SHP77 treated with DMSO at 0.1 percent for 48 hours (cell line): Measurements from ENCODE around the gene ALK.

ENCODE experiments used
- DNase-seq: peaks from one replicate; lab custom pipeline; 2025; lab: John Stamatoyannopoulos, UW

The ALK gene

GRCh38 chr2:29902356-29902755 lies 19.0 kb downstream of the ALK start:
- DNase-seq = no peak

GRCh38 chr2:29900971-29901633 lies 20.3 kb downstream of the ALK start:
- DNase-seq = no peak

DNA sequence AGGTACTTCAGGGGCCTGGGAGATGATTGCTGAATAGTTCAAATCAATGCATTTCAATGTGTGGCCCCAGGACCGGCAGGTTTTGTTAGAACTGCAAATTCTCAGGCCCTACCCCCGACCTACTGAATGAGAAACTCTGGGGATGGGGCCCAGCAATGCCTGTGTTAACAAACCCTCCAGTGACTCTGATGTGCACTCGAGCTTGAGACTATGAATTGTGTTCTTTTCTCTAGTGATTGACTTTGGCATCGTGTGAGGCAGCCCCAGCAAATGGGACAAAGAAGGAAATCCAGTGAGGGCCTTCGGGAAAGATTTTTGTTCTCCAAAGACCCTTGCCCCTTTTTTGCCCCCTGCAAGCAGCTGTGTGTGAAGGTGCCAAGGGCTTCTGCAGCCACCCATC lies 22.4 kb downstream of the ALK start:
- DNase-seq = no peak

DNA sequence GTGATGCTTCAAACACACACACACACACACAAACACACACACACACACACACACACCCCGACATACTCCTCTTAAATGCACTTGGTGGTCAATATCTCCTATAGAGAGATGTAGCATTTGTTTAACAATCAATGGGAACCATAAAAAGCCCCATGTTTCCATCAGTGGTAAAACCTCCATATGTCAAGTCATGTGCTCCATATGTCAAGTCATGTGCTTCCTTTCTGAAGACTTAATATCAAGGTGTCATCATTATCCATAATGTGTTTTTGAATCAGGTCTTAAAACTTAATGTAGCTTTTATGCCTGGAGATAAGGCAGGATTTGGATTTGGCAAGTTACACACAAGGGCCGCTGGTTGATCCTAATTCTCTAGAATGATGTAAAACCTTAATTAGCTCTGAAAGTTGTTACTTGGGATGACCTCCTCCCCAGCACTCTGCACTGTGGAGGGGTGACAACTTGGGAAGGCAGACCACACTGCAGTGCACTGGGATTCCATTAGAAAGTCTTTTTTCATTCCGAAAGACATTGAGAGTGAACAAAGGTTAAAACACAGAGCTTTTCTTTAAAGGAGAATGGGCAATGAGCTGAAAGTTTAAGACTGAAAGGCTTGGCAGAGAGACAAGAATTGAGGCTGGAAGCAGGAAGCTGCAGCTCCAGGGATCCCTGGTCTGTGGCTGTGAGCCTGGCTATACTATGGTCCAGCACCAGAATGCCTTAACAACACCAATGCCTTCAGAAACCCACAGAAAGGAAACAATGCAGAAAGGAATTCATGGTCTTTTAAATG lies 26.4 kb downstream of the ALK start:
- no peak for DNase-seq

DNA sequence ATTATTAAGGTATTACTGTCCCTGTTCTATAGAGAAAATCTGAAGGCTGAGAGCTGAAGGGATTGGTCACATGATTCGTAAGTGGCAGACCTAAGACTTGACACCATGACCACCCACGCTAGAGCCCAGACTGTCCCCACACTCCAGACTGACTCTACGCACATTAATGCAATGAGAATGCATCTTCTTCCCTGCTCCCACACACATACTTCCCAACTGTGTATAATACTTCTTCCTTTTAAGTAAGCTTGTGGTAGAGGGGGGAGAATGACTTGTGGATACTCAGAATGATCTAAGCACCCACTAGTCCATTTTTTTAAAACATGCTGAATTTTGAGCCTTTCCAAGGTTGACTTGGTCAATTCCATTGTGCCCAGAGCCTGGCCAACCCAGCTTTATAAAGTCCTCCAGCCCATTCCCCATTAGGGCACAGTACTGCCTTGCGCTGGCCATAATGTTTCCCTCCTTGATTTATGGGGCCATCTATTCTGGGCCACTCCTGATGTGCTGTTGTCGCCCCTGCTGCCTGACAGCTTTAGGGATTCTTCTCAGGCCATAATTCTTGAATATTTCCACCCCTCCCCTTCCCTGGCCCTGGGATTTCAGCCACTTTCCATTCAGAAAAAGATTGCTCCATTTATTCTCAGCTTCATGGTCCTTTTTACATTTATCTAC lies 28.7 kb downstream of the ALK start:
- no peak for DNase-seq

GRCh38 chr2:29881089-29881730 lies 40.2 kb downstream of the ALK start:
- DNase-seq = no peak

DNA sequence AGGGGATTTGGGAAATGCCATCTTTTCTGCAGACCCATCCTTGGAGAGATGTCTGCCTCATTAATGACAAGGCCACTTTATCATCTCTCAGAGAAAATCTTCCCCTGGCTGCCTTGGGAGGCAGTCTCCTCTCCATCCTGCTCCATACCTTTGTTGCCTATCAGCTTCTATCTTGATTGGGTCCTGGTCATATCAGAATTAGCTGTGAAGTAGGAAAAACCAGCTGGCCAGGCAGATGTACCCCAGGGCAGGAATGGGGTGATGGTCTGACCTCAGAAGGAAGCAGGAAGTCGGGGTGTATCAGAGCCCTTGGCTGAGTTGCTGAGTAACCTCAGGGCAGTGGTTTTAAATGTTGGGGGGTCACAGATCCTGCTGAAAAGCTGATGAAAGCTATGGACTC lies 41.3 kb downstream of the ALK start:
- DNase-seq = no peak

DNA sequence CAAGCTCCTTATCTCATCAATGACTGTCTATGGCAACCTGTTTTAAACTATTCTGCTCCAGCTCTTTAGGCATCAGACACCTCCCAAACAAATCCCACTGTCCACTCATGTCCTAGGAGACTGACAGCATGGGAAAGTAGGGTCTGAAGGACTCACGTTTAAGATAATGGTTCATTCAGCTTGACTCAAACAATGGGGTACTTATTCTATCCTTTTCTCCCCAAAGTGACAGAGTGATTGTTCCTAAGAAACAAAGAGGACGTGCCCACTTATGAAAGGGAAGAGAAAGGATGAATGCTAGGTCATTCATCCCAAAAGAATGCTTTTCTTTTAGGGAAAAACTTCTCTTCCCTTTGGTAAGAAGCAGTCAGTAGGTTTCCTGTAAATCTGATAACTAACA lies 41.9 kb downstream of the ALK start:
- no peak for DNase-seq

DNA sequence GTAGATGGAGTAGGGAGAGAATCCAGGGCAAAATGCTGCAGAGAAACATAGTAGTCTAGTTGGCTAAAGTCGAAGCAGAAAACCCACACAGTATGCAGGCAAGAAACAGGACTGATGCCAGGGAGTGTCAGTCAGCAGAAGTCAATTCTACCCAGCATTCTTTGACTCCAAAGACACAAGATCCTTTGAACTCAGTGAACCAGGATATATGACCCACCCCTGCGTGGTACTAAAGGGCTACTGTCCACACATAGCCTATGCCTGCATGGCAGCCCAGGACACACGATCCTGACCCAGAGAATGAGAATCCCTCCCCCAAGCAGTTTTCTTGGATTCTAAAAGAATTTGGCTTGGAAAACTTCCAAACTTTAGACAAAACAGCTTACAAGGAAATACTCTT lies 42.5 kb downstream of the ALK start:
- no peak for DNase-seq

GRCh38 chr2:29876374-29876773 lies 45.0 kb downstream of the ALK start:
- DNase-seq = no peak

DNA sequence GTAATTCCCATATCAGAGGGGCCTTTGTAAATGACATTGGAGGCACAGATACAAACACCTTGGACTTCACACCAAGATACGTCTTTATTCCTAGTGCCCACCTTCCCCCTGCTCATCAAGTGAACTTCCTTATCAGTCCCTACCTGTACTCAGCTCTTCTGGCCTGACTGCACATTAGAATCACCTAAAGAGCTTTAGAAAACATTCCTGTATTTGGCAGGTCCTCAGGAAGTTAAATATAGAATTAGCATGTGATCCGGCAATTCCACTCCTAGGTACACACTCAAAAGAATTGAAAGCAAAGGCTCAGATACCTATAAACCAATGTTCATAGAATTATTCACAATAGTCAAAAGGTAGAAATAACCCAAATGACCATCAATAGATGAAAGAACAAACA lies 46.6 kb downstream of the ALK start:
- no peak for DNase-seq

DNA sequence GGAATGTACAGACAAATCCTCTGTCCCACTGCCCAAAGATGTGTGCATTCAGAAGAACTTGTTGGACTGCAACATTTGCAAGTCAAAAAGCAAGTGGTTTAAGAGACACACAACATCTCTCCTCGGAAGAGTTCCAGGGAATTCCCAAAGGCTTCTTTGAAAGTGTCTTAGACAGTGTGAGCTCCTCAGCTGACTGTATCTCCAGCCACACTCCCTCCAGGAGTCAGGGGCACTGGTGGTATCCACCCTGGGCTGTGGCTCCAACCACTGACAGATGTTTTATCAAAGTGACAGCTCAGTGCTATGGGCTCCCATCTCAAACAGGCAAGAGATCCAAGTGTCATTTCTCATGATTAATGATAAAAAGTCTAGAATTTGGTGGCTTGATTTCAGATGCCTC lies 48.5 kb downstream of the ALK start:
- DNase-seq = no peak

- no peak for DNase-seq
These were observed 49.8 kb downstream of the ALK start for GRCh38 chr2:29871541-29871940.

DNA sequence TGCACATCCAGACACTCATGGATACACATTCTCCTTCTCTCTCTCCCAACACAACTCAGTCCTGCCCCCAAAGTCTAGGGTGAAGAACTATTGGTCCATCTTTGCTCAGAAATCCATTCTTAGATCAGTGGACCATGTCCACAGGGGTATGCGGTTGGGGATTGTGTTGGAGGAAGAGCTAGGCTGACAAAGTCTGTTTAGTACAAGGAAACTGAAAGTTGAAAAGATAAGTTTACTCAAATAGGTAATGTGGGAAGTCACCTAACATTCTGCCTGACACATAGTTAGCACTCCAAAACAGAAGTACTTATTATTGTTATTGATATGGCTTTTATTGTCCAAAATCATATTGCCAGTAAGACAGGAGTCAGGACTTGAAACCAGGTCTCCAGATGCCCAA lies 55.9 kb downstream of the ALK start:
- no peak for DNase-seq

DNA sequence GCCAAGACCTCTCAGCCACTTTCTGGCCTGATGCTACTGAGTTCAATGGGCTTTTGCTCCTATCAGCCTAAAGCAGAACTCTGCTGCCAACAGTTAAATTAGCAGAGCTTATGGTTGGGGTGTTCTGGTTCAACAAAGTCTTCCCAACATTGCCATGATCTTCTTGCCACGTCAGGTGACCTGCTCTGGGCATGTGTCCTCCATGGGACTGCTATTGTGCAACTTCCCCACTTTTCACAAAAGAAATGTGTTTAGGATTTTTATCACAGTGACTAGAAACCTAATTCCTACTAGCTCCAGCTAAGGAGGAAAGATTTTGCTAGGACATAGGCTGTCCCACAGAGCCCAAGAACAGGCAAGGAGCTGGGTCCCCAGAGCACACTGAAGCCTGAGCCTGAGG lies 56.4 kb downstream of the ALK start:
- DNase-seq = no peak

DNA sequence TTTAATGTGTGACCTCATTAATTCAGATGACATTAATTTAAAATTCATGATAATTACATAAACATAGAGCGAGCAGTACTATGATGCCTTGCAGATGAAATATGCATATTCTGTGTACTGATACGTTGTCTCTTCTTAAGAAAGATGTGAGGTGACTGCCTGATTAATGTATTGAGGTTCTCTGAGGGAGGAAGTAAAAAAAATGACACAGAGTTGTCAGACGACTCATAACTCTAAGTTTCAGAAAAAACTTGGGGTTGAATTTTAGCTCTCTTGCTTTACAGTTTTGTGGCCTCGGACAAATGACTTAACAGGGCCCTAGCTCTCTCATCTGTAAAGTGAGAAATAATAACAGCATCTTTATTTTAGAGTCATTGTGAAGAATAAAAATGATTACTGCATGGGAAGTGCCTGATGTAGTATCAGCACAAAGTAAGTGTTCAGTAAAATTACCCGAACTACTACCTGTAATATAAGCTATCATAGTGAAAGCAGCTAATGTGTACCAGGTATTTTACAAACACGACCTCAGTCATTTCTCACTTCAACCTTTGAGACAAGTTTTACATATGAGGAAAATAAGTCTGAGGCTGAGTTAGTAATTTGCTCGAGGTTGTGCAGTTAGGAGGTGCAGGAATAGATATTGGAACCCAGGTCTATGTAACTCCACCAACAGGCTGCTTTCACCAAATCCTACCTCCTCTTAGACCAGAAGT lies 65.3 kb downstream of the ALK start:
- no peak for DNase-seq

DNA sequence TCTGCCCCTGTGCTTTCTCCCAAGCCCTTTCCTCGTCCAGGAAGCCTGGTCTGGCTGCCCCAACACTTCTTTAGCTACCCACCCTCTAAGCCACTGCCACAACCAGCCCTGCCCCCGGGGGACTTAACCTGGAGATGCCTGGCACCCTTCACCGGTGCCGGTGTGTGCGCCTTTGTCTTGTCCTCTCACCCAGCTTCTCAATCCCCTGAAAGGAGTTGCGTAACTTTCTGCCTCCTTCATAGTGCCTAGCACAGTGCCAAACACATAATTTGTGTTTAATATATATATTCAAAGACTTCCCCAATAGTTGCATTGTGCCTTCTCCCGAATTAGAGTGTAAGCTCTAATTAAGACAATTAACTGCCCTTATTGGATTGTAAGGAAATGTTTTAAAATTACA lies 70.6 kb downstream of the ALK start:
- DNase-seq = no peak

GRCh38 chr2:29848566-29849310 lies 72.6 kb downstream of the ALK start:
- no peak for DNase-seq

- no peak for DNase-seq
These were observed 73.5 kb downstream of the ALK start for GRCh38 chr2:29847886-29848285.

DNA sequence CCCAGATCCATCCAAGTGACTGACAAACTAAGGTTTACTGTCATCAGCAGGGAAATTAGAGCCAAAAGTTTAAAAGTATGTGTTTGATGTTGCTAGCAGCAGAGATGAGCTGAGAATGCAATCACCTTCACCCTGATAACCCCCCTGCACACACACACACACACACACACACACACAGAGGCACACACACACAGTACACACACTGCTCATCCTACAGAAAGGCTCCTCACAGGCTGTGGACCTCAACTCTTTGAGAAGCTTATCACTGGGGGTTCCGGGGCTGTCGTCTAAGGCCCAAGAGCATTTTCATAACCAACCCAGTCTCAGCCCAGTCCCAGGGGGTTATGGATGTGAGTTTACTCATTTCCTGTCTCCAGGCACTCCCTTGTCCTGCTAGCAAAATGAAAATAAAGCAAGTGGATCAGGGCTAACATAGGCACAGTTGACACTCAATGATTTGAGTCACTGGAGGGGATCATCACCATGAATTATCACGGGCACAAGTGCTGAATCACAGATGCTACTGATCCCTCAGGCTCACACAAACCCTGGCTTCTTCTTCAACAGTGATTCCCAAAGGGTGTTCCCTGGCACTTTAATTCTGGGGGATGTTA lies 76.6 kb downstream of the ALK start:
- DNase-seq = no peak
